ENCODE measurements around the gene ATG10.

- TF ChIP-seq, protein P1, sequence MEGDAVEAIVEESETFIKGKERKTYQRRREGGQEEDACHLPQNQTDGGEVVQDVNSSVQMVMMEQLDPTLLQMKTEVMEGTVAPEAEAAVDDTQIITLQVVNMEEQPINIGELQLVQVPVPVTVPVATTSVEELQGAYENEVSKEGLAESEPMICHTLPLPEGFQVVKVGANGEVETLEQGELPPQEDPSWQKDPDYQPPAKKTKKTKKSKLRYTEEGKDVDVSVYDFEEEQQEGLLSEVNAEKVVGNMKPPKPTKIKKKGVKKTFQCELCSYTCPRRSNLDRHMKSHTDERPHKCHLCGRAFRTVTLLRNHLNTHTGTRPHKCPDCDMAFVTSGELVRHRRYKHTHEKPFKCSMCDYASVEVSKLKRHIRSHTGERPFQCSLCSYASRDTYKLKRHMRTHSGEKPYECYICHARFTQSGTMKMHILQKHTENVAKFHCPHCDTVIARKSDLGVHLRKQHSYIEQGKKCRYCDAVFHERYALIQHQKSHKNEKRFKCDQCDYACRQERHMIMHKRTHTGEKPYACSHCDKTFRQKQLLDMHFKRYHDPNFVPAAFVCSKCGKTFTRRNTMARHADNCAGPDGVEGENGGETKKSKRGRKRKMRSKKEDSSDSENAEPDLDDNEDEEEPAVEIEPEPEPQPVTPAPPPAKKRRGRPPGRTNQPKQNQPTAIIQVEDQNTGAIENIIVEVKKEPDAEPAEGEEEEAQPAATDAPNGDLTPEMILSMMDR (IDR thresholded peaks at IDR 0.05), result no peak
- no peak for TF ChIP-seq EZH2 (IDR thresholded peaks at IDR 0.05; ENCODE audit: borderline replicate concordance, insufficient read depth, low read depth, low read length, poor library complexity, severe bottlenecking)
Measured at GRCh38 chr5:82211855-82212572, 240.2 kb downstream of the ATG10 start.
